GM12878 (cell line): ENCODE results near the gene STX3. TPM values are rescaled to one million over a fixed set of nuclear protein-coding genes. Genes with fewer than 3 reads are reported as not detected.

Experiments used
- ATAC-seq: fragments of 200-7000 bp; cut with Tn5 transposase; 3 replicates; pipeline ENCODE4 v1.9.1; 2020; ENCODE audit warnings: mild to moderate bottlenecking, moderate library complexity
- BruUV-seq: library from RNA; stranded (reverse); fragments of 400-500 nt; replicated peaks from 2 replicates; lab custom pipeline; 2021; lab: Mats Ljungman, UMichigan
- CTCF ChIA-PET: fragments of 300-600 bp; sonication (Branson Sonifier 250); formaldehyde crosslinking; extraction: SDS; loops from one replicate; lab custom pipeline; 2021; ENCODE audit warnings: inconsistent platforms; lab: Yijun Ruan, JAX
- POLR2A ChIA-PET: fragments of 350-600 bp; formaldehyde crosslinking; extraction: SDS; loops from one replicate; lab custom pipeline; 2021; ENCODE audit warnings: inconsistent platforms; lab: Charles Lee
- RAD21 ChIA-PET: fragments of 300-600 bp; sonication (Branson Sonifier 250); formaldehyde crosslinking; loops from one replicate; lab custom pipeline; 2023; ENCODE audit warnings: antibody characterized with exemption; ENCODE audit not compliant: unreplicated experiment; lab: Charles Lee
- SMC1A ChIA-PET: fragments of 300-600 bp; sonication (Branson Sonifier 250); formaldehyde crosslinking; loops from one replicate; lab custom pipeline; 2023; ENCODE audit not compliant: unreplicated experiment, uncharacterized antibody; lab: Charles Lee
- DNase-seq: peaks from one replicate; pipeline ENCODE4 v3.0.0-alpha.2; 2011; ENCODE audit warnings: low read depth, low spot score
- FAIRE-seq: peaks from 3 replicates; lab custom pipeline; 2011; peaks lifted over from hg19 to GRCh38; lab: Jason Lieb, UNC
- H2AFZ ChIP-seq: 2 replicates; pipeline ENCODE4 v1.6.0; 2011; ENCODE audit warnings: low read depth, low read length, control low read depth; ENCODE audit not compliant: control insufficient read depth
- H3K27ac ChIP-seq: 2 replicates; pipeline ENCODE4 v1.5.1; 2011; ENCODE audit warnings: control low read depth; ENCODE audit not compliant: control insufficient read depth, insufficient read depth
- H3K27me3 ChIP-seq, 2 experiments: replicated peaks in 1 of 2; 2 replicates each; pipeline versions ENCODE4 v1.6.0 to v1.6.1; 2011; ENCODE audit warnings: low read length in 1 of 2; ENCODE audit not compliant: control insufficient read depth in 2 of 2, insufficient read depth in 2 of 2
- H3K36me3 ChIP-seq, 2 experiments: 2 replicates each; pipeline ENCODE4 v1.5.1; 2011; ENCODE audit warnings: low read length in 1 of 2; ENCODE audit not compliant: control insufficient read depth in 2 of 2, insufficient read depth in 2 of 2
- H3K4me1 ChIP-seq: 2 replicates; pipeline ENCODE4 v1.6.1; 2011; ENCODE audit warnings: mild to moderate bottlenecking, low read length, moderate library complexity, mixed read lengths; ENCODE audit not compliant: control insufficient read depth, insufficient read depth
- H3K4me2 ChIP-seq: 2 replicates; pipeline ENCODE4 v1.6.0; 2011; ENCODE audit warnings: control low read depth; ENCODE audit not compliant: control insufficient read depth, insufficient read depth
- H3K4me3 ChIP-seq: fragments of 200-600 bp; sonication (generic); 2 replicates; pipeline ENCODE4 v1.5.1; 2016
- H3K79me2 ChIP-seq: 2 replicates; pipeline ENCODE4 v1.6.0; 2011; ENCODE audit warnings: low read length; ENCODE audit not compliant: control insufficient read depth, insufficient read depth
- H3K9ac ChIP-seq: 2 replicates; pipeline ENCODE4 v1.8.0; 2011; ENCODE audit warnings: low read length, control low read depth, mixed read lengths; ENCODE audit not compliant: control insufficient read depth, insufficient read depth
- H3K9me3 ChIP-seq: replicated peaks from 3 replicates; pipeline ENCODE4 v1.5.1; 2011; ENCODE audit warnings: mild to moderate bottlenecking, low read length; ENCODE audit not compliant: control insufficient read depth, insufficient read depth
- H4K20me1 ChIP-seq: 2 replicates; pipeline ENCODE4 v1.6.0; 2011; ENCODE audit not compliant: control insufficient read depth, insufficient read depth
- CTCF ChIP-seq, 3 experiments: IDR thresholded peaks in 2 of 3; conservative IDR thresholded peaks in 1 of 3; 2 replicates each; pipeline ENCODE4 v1.5.1; 2011; ENCODE audit warnings: low read depth in 3 of 3, low read length in 3 of 3, mild to moderate bottlenecking in 3 of 3, control low read depth in 2 of 3, moderate library complexity in 2 of 3, inconsistent platforms in 1 of 3, mixed read lengths in 1 of 3; ENCODE audit not compliant: control insufficient read depth in 2 of 3, insufficient read depth in 1 of 3; ENCODE audit errors: extremely low read depth in 1 of 3
- RAD21 ChIP-seq: IDR thresholded peaks from 2 replicates; pipeline ENCODE4 v1.6.1; 2011; ENCODE audit warnings: mild to moderate bottlenecking, low read depth, low read length, moderate library complexity; ENCODE audit not compliant: insufficient read depth
- RAD51 ChIP-seq: fragments of 450-650 bp; IDR thresholded peaks from 2 replicates; pipeline ENCODE4 v1.6.1; 2016; ENCODE audit warnings: moderate library complexity, mild to moderate bottlenecking, inconsistent platforms
- SMC3 ChIP-seq: IDR thresholded peaks from 2 replicates; pipeline ENCODE4 v1.6.1; 2011; ENCODE audit warnings: low read length, improper control_type of control experiment, borderline replicate concordance
- WGBS: methylation state at CpG from one replicate; pipeline ENCODE4 v1.1.6; 2016; ENCODE audit warnings: low lambda C conversion rate; ENCODE audit not compliant: insufficient replicate concordance, insufficient coverage; ENCODE audit errors: missing lambda C conversion rate; 5-methylcytosine and 5-hydroxymethylcytosine counted together
- in situ Hi-C: fragments of 300-500 bp; cut with MboI; formaldehyde crosslinking; loops from 9 replicates; pipeline ENCODE4 v1.14.3; 2018; ENCODE audit warnings: mixed read lengths
- intact Hi-C: fragments of 100-400 bp; cut with micrococcal nuclease; formaldehyde crosslinking; loops from one replicate; pipeline ENCODE4 v1.14.2; 2022; ENCODE audit not compliant: unreplicated experiment
- polyA plus RNA-seq, 11 experiments: library from polyadenylated mRNA; depleted of rRNA in 4 of 11; unstranded in 6 of 11; stranded (reverse) in 5 of 11; fragments of >200 nt; fragmentation: Nextera tagmentation in 4 of 11; fragmentation: Illumina TruSeq in 1 of 11; extraction: Ambion mirVana in 4 of 11; extraction: Trizol in 1 of 11; gene quantifications; 1 replicate in 1 of 11; 2 replicates in 10 of 11; pipeline versions ENCODE4 v1.2.1 to v1.2.3, GENCODE V29; 2011 to 2016; ENCODE audit warnings: inconsistent platforms in 2 of 11, missing spikeins in 2 of 11, low read depth in 1 of 11
- total RNA-seq, 4 experiments: library from RNA; depleted of rRNA in 3 of 4; stranded (reverse); fragments of >200 nt in 3 of 4; fragmentation: Illumina TruSeq in 1 of 4; extraction: Trizol in 1 of 4; gene quantifications; 2 replicates each; pipeline versions ENCODE4 v1.2.1 to v1.2.3, GENCODE V29; 2013 to 2021
- TF ChIP-seq, protein P1 (sequence below): IDR thresholded peaks from 2 replicates; pipeline ENCODE4 v1.6.1; 2012; ENCODE audit warnings: low read depth, low read length, improper control_type of control experiment
- TF ChIP-seq, protein P2 (sequence below): IDR thresholded peaks from 2 replicates; pipeline ENCODE4 v1.6.1; 2011; ENCODE audit warnings: mild to moderate bottlenecking, low read depth, low read length, moderate library complexity; ENCODE audit not compliant: insufficient replicate concordance
- TF ChIP-seq, protein P3 (sequence below): IDR thresholded peaks from 2 replicates; pipeline ENCODE4 v1.6.1; 2012; ENCODE audit warnings: low read depth, low read length, improper control_type of control experiment

The STX3 gene
- total and polyA plus RNA-seq, 10 of the 15 experiments (the other 5 are each of a cell fraction or from before 2014, with no cell fraction given) = 0.11 to 2.5 (median 1.1) TPM

- peaks cover 1 to 11% of the 10 kb centered on the region in 2 experiments for H3K36me3 ChIP-seq
Observed at GRCh38 chr11:59802639-59803176, 47.5 kb downstream of the STX3 start.

More at GRCh38 chr11:59802639-59803176, 47.5 kb downstream of the STX3 start:
- ChIA-PET CTCF (interaction anchor here (1.0 to 6.5 kb wide), 5 partner anchors 17 to 449 kb away, joined by 3 to 88 read pairs (median 6); partner anchors contain the start of gene STX3), SMC1A (interaction anchor here (3.3 kb wide), 1 partner anchor 48 kb away, joined by 21 read pairs; the partner anchor contains the start of gene STX3), POLR2A (no interaction called here), RAD21 (interaction anchor here (3.7 kb wide), 1 partner anchor 48 kb away, joined by 31 read pairs; the partner anchor contains the start of gene STX3)
- Histone ChIP-seq H2AFZ (no peak overlapping the region), H4K20me1 (no peaks in the 10 kb centered on the region), H3K4me1 (no peaks in the 10 kb centered on the region), H3K4me2 (no peak overlapping the region), H3K9me3 (no peaks in the 10 kb centered on the region), H3K79me2 (no peaks in the 10 kb centered on the region), H3K4me3 (no peak overlapping the region), H3K9ac (no peak overlapping the region), H3K27ac (no peak overlapping the region), H3K27me3 (no peaks in the 10 kb centered on the region)
- ATAC-seq (peak; percentile 82), FAIRE-seq (peak; percentile 78), DNase-seq (no peak)
- intact Hi-C loops = loop anchor here (1.0 kb wide), 2 partner anchors 48 to 265 kb away; no protein-coding TSS in a partner anchor
- peak; percentile 69; the same call in 1 of the 2 replicates for TF ChIP-seq SMC3
- TF ChIP-seq, protein P1, sequence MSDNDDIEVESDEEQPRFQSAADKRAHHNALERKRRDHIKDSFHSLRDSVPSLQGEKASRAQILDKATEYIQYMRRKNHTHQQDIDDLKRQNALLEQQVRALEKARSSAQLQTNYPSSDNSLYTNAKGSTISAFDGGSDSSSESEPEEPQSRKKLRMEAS = peak; percentile 71; the same call in 1 of the 2 replicates
- 0 out of 2 replicates have a peak, but pooled peaks have one; percentile 45 for TF ChIP-seq RAD51
- TF ChIP-seq CTCF (IDR thresholded peaks at IDR 0.05 in 2 of 3, conservative IDR thresholded peaks at IDR 0.05 in 1 of 3; ENCODE audit: control insufficient read depth in 2 of 3, extremely low read depth in 1 of 3, insufficient read depth in 1 of 3, low read depth in 3 of 3, low read length in 3 of 3) = peak; percentile 47 to 73 (median 65); a peak in 5 of 6 replicates
- TF ChIP-seq, protein P2, sequence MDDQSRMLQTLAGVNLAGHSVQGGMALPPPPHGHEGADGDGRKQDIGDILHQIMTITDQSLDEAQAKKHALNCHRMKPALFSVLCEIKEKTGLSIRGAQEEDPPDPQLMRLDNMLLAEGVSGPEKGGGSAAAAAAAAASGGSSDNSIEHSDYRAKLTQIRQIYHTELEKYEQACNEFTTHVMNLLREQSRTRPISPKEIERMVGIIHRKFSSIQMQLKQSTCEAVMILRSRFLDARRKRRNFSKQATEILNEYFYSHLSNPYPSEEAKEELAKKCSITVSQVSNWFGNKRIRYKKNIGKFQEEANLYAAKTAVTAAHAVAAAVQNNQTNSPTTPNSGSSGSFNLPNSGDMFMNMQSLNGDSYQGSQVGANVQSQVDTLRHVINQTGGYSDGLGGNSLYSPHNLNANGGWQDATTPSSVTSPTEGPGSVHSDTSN = no peak
- TF ChIP-seq, protein P3, sequence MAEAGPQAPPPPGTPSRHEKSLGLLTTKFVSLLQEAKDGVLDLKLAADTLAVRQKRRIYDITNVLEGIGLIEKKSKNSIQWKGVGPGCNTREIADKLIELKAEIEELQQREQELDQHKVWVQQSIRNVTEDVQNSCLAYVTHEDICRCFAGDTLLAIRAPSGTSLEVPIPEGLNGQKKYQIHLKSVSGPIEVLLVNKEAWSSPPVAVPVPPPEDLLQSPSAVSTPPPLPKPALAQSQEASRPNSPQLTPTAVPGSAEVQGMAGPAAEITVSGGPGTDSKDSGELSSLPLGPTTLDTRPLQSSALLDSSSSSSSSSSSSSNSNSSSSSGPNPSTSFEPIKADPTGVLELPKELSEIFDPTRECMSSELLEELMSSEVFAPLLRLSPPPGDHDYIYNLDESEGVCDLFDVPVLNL = no peak
- peak; percentile 86 for TF ChIP-seq RAD21
- BruUV-seq = no TSS peak
- WGBS = 50% methylated on average over 4 of the region's 4 CpGs
- in situ Hi-C loops = loop anchor here (5.0 kb wide), 2 partner anchors 45 to 265 kb away; partner anchors contain the start of gene STX3
